Sigmoid colon (tissue), 7 donors: ENCODE results near the gene DCANP1. TPM values are rescaled to one million over a fixed set of nuclear protein-coding genes. Genes with fewer than 3 reads are reported as not detected.
"Not testable (repeated sequence)": the region's sequence is repeated elsewhere in the genome, so short reads cannot be mapped to it uniquely, and the experiment has no call there.

ENCODE experiments used
- DNase-seq: peaks from one replicate; pipeline ENCODE4 v3.0.0-alpha.2; 2019
- H3K27ac ChIP-seq, 4 donors: fragments of 200-600 bp; sonication (generic); one replicate each; pipeline ENCODE4 v1.5.1; 2016 to 2019; ENCODE audit warnings: mild to moderate bottlenecking in 1 of 4
- H3K27me3 ChIP-seq, 3 donors: fragments of 200-600 bp; sonication (generic); one replicate each; pipeline ENCODE4 v1.5.1; 2019; ENCODE audit warnings: mild to moderate bottlenecking in 1 of 3
- H3K36me3 ChIP-seq, 4 donors: fragments of 200-600 bp; sonication (generic); one replicate each; pipeline ENCODE4 v1.5.1; 2016 to 2019
- H3K4me1 ChIP-seq, 4 donors: fragments of 200-600 bp; sonication (generic); one replicate each; pipeline ENCODE4 v1.5.1; 2017 to 2019
- H3K4me3 ChIP-seq, 4 donors: fragments of 200-600 bp; sonication (generic); one replicate each; pipeline ENCODE4 v1.5.1; 2017 to 2019; ENCODE audit warnings: mild to moderate bottlenecking in 2 of 4, moderate library complexity in 1 of 4
- H3K9me3 ChIP-seq, 4 donors: fragments of 200-600 bp in 3 of 4; sonication (generic) in 3 of 4; one replicate each; pipeline versions ENCODE4 v1.5.1 to v1.6.1; 2013 to 2019
- CTCF ChIP-seq, 4 experiments: fragments of 450-650 bp in 3 of 4; fragments of 200-600 bp in 1 of 4; IDR thresholded peaks; one replicate each; pipeline ENCODE4 v1.5.1; 2016 to 2019; ENCODE audit warnings: antibody characterized with exemption in 4 of 4, mild to moderate bottlenecking in 3 of 4, moderate library complexity in 2 of 4
- EP300 ChIP-seq, 4 donors: sonication (generic); formaldehyde crosslinking; IDR thresholded peaks; one replicate each; pipeline ENCODE4 v1.6.1; 2017; ENCODE audit warnings: antibody characterized with exemption in 4 of 4
- POLR2A ChIP-seq, 2 donors: fragments of 450-650 bp; IDR thresholded peaks; one replicate each; pipeline ENCODE4 v1.6.1; 2016; ENCODE audit warnings: antibody characterized with exemption in 2 of 2, mild to moderate bottlenecking in 2 of 2, moderate library complexity in 2 of 2
- POLR2AphosphoS5 ChIP-seq, 4 donors: sonication (generic); formaldehyde crosslinking; IDR thresholded peaks; one replicate each; pipeline ENCODE4 v1.6.1; 2017; ENCODE audit warnings: antibody characterized with exemption in 4 of 4
- WGBS, 2 donors: extraction: QIAGEN DNeasy Blood & Tissue Kit; methylation state at CpG; one replicate each; pipeline ENCODE4 v1.1.7; 2013; 5-methylcytosine and 5-hydroxymethylcytosine counted together
- intact Hi-C: fragments of 100-400 bp; cut with DNase I; formaldehyde crosslinking; loops from one replicate; pipeline ENCODE4 v1.15.1; 2023
- polyA plus RNA-seq, 3 donors: library from polyadenylated mRNA; stranded (reverse); fragments of 200-250 nt; gene quantifications; one replicate each; pipeline ENCODE4 v1.2.3, GENCODE V29; 2013
- total RNA-seq, 4 donors: library from RNA; depleted of rRNA; stranded (reverse); fragments of >200 nt; gene quantifications; one replicate each; pipeline ENCODE4 v1.1.0, GENCODE V29; 2016
- donor health status: healthy with polysubstance abuse.
- donor health status: Bipolar disorder and iron deficiency.
- donor health status: healthy.

DCANP1 gene
- not detected for total RNA-seq
- under 1 TPM in 2 of 3 donors, not detected in 1; 0.13 to 0.46 TPM for polyA plus RNA-seq

- DNase-seq = no peak
- intact Hi-C loops = no loop called here
- no peaks in the 10 kb centered on the region for H3K9me3 ChIP-seq
- no peaks in the 10 kb centered on the region for H3K27me3 ChIP-seq
- 85 to 90% methylated on average over 5 of the region's 5 CpGs for WGBS, 2 donors
- H3K27ac ChIP-seq = no peak within 1 kb of the TSS
- H3K36me3 ChIP-seq = no peaks in the 10 kb centered on the region
- H3K4me1 ChIP-seq = peaks cover 0 to 14% (median 5%) of the 10 kb centered on the region in 4 donors
- no peak within 1 kb of the TSS for H3K4me3 ChIP-seq
- TF ChIP-seq EP300 (IDR thresholded peaks at IDR 0.05) (no peak), POLR2AphosphoS5 (IDR thresholded peaks at IDR 0.05) (no peak), CTCF (IDR thresholded peaks at IDR 0.05) (no peak), POLR2A (IDR thresholded peaks at IDR 0.05) (no peak)
Measured at GRCh38 chr5:135447298-135447929, at the start of gene DCANP1. TSS of gene DCANP1 (minus strand) at chr5:135447348. CDS start at chr5:135447108, 240 bp downstream.

- H3K9me3 ChIP-seq, H3K27ac ChIP-seq, H3K36me3 ChIP-seq, DNase-seq, intact Hi-C loops, H3K4me3 ChIP-seq, H3K4me1 ChIP-seq: not testable (repeated sequence)
- WGBS, 2 donors = 73 to 76% methylated on average over 4 of the region's 4 CpGs
- H3K27me3 ChIP-seq = peaks cover 4 to 36% (median 17%) of the 10 kb centered on the region in 3 donors
Measured at GRCh38 chr5:135495531-135495930, 48.4 kb upstream of the DCANP1 start.

GRCh38 chr5:135494196-135494595 lies 47.0 kb upstream of the DCANP1 start:
- 82 to 83% methylated on average over 5 of the region's 5 CpGs for whole genome bisulfite sequencing, 2 donors
- no peak for DNase-seq
- peaks cover 0 to 14% (median 12%) of the 10 kb centered on the region in 4 donors for H3K4me1 ChIP-seq
- H3K27ac ChIP-seq = no peak overlapping the region
- peaks cover 6 to 41% (median 30%) of the 10 kb centered on the region in 3 donors for H3K27me3 ChIP-seq
- no peaks in the 10 kb centered on the region for H3K9me3 ChIP-seq
- H3K36me3 ChIP-seq = no peaks in the 10 kb centered on the region
- intact Hi-C loops = no loop called here
- TF ChIP-seq POLR2A (IDR thresholded peaks at IDR 0.05) = no peak
- H3K4me3 ChIP-seq = no peak overlapping the region

GRCh38 chr5:135493406-135494180 lies 46.4 kb upstream of the DCANP1 start:
- H3K4me3 ChIP-seq = no peak overlapping the region
- no peak for DNase-seq
- WGBS, 2 donors = 78 to 83% methylated on average over 8 of the region's 8 CpGs
- TF ChIP-seq CTCF (IDR thresholded peaks at IDR 0.05) = no peak
- no peak for TF ChIP-seq POLR2AphosphoS5 (IDR thresholded peaks at IDR 0.05)
- TF ChIP-seq POLR2A (IDR thresholded peaks at IDR 0.05) = no peak
- no peak for TF ChIP-seq EP300 (IDR thresholded peaks at IDR 0.05)
- H3K27ac ChIP-seq = no peak overlapping the region
- no peaks in the 10 kb centered on the region for H3K36me3 ChIP-seq
- intact Hi-C loops = no loop called here
- H3K9me3 ChIP-seq = no peaks in the 10 kb centered on the region
- H3K27me3 ChIP-seq = peaks cover 12 to 44% (median 36%) of the 10 kb centered on the region in 3 donors
- H3K4me1 ChIP-seq = peaks cover 0 to 20% (median 18%) of the 10 kb centered on the region in 4 donors

- H3K27ac ChIP-seq = no peak overlapping the region
- 30 to 56% methylated on average over 3 of the region's 3 CpGs for WGBS, 2 donors
- DNase-seq = no peak
- peaks cover 13 to 57% (median 49%) of the 10 kb centered on the region in 3 donors for H3K27me3 ChIP-seq
- H3K4me3 ChIP-seq = no peak overlapping the region
- intact Hi-C loops = no loop called here
- no peak for TF ChIP-seq CTCF (IDR thresholded peaks at IDR 0.05)
- no peak for TF ChIP-seq POLR2AphosphoS5 (IDR thresholded peaks at IDR 0.05)
- no peak for TF ChIP-seq POLR2A (IDR thresholded peaks at IDR 0.05)
- TF ChIP-seq EP300 (IDR thresholded peaks at IDR 0.05) = no peak
- H3K9me3 ChIP-seq = no peaks in the 10 kb centered on the region
- H3K4me1 ChIP-seq = peaks cover 0 to 26% (median 23%) of the 10 kb centered on the region in 4 donors
- H3K36me3 ChIP-seq = no peaks in the 10 kb centered on the region
Measured at GRCh38 chr5:135492319-135492626, 45.1 kb upstream of the DCANP1 start.
